SIG-M5 (cell line): Measurements from ENCODE around the gene RPS26.
"Not testable (repeated sequence)": the region's sequence is repeated elsewhere in the genome, so short reads cannot be mapped to it uniquely, and the experiment has no call there.

ENCODE experiments used
- DNase-seq: peaks from one replicate; lab custom pipeline; 2025; lab: John Stamatoyannopoulos, UW

Gene RPS26

DNA sequence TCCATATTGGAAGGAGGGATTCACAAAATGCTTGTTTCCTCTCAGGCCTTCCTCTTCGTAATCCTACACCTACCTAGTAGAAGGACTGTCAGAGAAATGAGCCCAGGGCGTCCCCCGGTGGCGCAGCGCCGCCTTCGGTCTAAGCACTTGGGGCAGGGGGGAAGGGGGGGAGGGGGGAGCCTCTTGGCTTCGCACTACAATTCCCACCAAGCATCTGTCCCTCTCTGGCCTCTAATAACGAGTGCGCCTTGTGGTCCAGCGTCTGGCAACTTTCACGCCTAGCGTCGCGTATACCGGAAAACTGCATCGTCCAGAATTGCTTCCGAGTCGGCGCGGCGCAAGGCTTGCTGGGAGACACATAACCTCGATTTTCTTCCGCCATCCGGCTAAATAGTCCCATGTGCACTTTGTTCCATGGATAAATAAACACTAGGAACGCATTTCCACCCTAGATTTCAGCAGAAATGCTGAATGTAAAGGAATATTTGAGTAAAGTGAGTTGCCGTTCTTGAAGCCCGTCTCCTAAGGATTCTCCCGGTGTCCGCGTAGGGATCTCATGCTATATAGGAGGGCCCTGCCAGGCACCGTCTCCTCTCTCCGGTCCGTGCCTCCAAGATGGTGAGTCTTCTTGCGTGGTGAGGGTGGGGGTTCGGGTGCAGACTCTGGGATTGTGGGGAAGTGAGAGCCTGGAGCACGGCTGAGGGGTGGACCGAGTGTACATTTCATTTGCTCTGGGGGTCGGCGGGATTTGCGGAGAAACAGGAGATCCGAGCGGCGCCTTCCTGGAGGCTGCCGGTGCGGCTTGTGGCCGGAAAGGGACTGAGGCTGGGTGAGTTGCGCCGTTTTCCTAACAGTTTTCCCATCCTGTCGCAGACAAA, at the start of gene RPS26:
TSS of gene RPS26 (plus strand) at position 367 of the 878 bp plus-strand sequence. CDS start at position 616, 249 bp downstream.
- peak; percentile 97 for DNase-seq

DNA sequence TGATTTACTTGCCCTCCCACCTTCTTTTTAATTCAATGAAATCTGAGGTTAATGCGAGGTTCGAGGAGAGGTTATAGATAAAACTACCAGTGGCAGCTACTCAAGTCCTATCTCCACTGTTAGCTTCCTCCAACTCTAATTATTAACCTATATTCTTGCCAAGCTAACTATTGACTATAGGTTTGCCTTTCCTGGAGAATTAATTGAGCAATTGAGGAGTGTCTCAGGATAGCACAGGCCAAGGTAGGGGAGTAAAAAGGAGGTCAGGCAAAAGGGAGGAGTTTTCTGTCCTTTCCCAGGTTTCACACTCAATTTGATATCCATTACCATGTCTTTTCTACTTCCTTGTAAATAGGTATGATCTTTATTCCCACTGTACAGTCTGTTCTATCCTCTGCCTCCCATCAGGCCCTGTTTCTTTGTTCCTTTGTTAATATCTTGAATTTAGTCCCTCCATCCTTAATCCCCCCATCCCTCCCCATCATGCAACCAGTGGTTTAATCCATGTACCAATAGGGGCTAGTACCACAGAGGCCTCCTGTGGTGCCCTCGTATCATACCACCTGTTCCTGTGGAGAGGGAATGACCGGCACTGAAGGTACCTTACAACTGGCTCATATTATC, 48.4 kb upstream of the RPS26 start:
- DNase-seq: no peak

DNA sequence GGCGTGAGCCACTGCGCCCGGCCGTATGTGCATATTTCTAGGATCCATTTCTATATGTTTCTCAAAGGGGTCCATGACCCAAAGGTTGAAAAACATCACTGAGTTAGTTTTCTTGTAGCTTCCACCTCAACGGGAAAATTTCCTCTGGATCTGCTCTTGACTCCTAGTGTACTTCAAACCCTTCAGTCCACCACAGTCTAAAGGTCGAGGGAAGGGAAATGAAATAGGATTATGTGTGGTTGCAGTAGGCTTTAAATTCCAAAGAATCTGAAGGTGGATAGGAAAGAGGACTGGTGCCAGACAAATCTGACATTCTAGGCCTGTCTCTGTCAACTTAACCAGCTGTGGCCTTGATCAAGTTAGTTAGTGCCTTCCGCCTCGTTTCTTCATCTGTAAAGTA, 46.4 kb upstream of the RPS26 start:
- DNase-seq: no peak

DNA sequence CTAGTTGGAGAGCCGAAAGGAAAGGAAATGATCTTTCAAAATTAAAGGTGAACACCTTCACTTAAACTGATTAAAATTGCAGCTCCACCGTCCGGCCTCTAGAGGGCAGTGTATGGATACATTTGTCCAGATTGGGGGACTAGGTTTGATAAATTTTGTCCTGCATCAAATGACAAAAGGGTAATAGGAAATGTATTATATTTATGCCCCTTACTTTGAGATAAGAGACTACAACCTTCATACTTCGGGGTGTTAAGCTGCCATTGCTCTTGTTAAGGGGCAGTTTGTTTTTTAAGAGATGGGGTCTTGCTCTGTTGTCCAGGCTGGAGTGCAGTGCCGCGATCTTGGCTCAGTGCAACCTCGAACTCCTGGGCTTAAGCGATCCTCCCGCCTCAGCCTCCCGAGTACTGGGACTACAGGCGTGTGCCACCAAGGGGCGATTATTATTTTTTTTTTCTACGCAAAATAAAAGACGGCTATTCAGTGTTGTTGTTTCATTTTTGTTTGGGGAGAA, 45.5 kb upstream of the RPS26 start:
- no peak for DNase-seq

DNA sequence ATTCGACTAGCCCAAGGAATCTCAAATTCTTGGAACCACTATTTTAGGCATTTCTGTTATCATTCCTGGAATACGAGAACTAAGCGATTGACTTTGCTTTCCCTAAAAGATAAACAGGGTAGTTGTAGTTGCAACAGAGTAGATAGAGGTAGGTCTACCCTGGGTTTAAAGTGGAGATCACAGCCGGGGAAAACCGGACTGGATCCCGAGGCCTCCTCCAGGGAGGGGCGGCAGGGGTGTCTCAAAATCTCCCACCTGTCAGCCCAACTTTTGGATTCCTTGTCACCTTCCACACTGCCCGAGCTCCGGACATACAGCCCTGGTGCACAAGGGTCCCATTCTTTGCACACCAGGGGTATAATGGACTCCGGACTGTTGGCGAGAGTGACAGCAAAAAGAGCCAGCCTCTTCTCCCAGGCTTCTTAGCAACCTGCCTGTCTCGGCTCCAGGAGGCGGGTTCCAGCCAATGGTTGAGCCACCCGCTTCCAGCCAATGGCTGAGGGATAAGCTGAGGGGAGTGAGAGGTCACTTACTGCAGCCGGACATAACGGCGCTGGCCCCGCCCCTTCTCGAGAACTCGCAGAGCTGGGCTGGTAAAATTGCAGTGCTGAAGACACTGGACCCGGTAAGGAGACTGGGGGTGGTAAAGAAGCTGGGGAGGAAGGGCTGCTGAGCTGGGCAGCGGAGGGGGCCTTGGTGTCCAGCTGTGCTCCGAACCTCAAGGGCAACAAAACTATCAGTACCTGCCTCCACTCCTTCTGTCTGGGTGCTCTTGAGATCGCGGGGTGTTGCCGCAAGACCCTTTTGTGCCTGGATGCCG, 44.8 kb upstream of the RPS26 start, which contains the start of gene SUOX:
TSS of gene SUOX (plus strand) at position 562 of the 820 bp plus-strand sequence. CDS start 4,946 bp downstream, outside the sequence.
- DNase-seq: no peak

DNA sequence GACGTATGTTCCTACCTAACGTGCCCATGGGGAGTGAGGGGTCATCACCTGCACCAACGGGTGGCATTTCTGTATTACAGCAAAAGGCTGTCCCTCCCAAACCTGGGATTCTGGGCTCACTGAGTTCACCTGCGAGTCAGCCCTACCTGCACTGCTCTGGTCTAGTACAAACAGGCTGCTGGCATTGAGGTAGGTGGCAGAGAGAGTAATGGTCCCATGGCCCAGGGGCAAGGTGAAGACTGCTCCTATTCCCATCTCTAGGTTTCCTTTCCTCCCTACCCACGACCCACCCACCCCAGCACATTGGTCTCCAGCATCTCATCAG, 44.2 kb upstream of the RPS26 start:
- no peak for DNase-seq

DNA sequence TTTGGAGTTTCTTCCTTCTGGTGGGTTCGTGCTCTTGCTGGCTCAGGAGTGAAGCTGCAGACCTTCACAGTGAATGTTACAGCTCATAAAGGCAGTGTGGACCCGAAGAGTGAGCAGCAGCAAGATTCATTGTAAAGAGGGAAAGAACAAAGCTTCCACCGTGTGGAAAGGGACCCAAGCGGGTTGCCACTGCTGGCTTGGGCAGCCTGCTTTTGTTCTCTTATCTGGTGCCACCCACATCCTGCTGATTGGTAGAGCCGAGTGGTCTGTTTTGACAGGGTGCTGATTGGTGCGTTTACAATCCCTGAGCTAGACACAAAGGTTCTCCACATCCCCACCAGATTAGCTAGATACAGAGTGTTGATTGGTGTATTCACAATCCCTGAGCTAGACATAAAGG, 42.2 kb upstream of the RPS26 start:
- not testable (repeated sequence) for DNase-seq

DNA sequence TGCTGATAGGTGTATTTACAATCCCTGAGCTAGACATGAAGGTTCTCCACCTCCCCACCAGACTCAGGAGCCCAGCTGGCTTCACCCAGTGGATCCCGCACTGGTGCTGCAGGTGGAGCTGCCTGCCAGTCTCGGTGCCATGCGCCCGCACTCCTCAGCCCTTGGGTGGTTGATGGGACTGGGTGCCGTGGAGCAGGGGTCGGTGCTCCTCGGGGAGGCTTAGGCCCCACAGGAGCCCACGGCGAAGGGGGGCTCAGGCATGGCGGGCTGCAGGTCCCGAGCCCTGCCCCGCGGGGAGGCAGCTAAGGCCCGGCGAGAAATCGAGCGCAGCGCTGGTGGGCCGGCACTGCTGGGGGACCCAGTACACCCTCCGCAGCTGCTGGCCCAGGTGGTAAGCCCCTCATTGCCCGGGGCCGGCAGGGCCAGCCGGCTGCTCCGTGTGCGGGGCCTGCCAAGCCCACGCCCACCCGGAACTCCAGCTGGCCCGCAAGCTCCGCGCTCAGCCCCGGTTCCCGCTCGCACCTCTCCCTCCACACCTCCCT, 41.6 kb upstream of the RPS26 start:
- not testable (repeated sequence) for DNase-seq

DNA sequence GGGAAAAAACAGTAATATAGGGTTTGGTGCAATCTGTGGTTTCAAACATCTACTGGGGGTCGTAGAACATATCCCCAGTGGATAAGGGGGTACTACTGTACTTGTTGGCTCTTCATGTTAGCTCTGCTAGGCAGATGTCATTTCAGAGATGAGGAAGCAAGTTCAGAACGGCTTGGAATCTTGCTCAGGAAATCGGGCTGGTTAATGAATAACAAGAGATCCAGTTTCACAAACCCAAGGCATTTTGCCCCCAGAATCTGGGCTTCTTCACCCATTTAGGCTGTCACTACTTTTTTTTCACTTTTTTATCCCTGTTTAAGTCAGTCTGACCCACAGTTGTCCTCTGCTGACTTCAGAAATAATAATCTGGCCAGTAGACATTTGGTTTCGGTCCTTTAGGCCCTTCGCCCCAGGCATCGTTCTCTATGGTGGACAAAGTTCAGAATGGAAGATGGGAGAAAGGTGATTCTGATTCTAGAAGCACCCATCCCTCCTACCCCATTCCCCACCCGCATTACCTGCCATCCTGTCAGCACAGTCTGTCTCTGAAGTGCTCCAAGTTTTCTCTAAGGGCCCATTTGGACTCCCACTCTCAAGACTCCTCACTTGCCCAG, 40.1 kb upstream of the RPS26 start:
- no peak for DNase-seq

DNA sequence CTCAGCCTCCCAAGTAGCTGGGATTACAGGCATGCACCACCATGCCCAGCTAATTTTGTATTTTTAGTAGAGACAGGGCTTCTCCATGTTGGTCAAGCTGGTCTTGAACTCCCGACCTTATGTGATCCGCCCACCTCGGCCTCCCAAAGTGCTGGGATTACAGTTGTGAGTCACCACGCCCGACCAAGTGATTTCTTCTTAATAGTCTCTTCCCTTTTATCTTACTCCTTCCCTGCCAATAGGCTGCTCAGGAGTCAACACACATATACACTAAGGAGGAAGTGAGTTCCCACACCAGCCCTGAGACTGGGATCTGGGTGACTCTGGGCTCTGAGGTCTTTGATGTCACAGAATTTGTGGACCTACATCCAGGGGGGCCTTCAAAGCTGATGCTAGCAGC, 38.3 kb upstream of the RPS26 start:
- not testable (repeated sequence) for DNase-seq

DNA sequence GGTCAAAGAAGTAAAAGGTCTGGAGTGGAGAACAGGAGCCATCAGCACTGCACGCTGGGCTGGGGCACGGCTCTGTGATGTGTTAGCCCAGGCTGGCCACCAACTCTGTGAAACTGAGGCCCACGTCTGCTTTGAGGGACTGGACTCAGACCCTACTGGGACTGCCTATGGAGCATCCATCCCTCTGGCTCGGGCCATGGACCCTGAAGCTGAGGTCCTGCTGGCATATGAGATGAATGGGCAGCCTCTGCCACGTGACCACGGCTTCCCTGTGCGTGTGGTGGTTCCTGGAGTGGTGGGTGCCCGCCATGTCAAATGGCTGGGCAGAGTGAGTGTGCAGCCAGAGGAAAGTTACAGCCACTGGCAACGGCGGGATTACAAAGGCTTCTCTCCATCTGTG, 37.5 kb upstream of the RPS26 start:
- no peak for DNase-seq

DNA sequence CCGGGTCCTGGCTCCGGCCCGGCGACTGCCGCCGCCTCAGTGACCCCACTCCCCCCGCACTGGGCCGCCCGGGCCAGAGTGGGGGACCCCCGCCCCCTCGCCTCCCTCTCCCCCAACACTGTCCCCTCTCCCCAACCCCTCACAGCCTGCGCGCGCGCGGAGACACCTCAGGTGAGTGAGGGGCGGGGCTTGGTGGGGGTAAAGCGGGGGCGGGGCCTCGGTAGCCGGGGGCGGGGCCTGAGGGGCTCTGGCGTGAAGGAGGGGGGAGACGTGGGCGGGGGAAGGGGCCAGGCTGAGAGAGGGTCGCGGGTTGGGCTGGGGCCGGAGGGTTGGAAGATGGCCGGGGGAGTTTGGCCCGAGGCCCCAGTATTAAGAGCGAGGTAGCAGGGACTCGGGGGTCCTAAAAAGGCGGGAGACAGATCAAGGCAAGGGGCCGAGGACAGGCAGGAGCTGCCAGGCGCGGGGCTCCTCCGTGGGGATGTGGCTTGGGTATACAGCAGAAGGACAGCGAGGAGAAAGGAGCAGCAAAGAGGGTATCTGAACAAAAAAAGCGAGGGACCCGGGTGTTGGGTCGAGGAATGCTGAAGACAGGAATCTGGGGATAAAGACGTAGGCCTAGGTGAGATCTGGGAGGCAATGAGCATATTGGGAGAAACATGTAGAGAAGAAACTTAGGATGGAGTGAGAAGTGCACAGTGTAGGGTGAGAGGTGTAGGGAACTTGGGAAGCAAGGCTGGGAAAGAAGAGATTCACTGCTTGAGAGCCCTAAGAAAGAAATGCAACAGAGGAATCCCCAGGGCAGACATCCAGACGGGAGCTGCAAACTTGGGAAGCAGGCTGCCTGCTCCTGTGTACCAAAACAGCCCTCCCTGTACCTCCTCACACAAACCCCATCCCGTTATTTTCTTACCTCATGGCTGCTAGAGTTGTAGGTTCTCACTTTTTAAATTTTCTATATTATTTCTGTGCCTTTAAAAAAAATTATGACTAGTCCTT, 33.9 kb upstream of the RPS26 start:
- DNase-seq: no peak

DNA sequence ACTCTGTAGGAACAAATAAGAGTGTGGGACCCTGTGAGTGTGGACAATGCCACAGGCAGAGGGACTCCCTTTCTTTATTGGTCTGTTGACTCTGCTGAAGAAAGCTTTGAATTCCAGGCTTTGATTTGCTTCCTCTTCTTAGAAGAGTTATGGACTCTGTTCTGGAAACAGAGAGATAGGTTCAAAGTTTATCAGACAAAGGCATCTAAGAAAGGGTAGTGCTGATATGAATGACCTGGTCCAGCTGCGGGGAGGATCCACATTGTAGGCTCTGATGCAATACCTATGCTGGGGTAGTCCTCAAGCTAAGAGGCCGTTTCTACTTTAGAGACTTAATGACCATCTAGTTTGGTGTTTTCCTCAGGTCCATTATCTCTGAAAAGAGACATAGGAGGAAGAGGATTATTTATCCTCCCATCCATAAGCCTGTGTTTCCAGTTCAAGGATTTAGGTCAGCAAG, 31.6 kb upstream of the RPS26 start:
- no peak for DNase-seq

DNA sequence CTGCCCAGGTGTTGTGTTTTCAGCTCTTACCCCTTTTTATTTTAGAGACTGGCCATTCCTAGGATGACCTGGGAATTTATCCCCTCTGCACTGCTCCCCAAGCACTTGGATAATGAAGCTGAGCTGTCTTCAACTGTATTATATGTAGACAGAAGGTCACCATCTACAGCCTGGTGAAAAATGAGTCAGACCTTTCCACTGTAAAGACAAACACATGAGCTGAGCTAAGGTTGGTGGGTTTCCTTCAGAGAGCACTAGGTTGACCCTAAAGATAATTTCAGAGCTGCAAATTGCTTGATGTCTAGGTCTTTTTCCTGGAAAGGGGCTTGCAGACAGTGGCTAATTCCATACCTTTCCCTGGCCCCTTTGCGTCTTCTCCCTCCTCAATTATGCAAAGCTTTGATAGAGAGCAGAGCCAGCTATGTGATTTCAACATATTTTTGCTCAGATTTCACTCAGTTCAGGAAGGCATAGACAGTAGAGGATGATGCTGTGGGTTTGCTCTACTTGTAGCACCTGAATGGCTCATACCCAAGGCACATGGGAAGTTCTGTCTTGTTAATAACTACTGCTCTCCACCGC, 30.1 kb upstream of the RPS26 start:
- DNase-seq: no peak

DNA sequence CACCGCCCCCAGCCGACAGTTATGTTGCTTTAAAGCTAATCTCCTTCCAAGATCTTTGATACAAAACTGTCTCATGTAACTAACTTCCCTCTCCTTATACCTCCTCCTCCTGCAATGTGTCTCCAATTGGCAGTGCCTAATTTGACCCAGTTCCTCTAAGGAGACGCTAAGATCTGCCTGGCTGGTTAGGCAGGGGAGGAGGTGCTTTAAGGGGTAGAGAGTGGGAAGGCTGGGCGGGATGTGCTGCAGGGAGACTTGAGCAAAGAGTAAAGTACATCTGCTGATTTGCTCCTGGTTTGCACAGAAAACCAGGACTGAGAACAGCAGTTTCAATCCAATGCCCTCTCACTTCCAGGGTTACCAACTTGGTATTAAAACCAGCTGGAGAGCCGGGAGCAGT, 28.2 kb upstream of the RPS26 start:
- no peak for DNase-seq

DNA sequence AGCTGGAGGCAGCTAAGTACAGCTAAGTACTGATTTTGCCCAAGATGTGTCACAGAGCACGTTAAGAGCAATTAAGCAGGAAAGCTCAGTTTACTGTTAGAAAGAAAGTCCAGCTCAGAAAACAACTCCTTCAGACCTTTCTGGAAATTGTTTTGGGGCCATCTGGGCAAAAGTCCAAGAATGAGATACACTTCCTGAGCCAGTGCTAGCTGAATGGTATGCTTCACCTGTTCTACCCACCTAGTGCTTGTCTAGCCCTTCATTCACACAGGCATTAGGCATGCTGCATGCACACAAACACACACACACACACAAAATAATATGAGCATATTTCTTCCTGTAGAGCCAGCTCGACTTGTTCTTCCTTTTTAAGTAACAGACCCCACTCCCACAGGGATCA, 27.5 kb upstream of the RPS26 start:
- DNase-seq: no peak

DNA sequence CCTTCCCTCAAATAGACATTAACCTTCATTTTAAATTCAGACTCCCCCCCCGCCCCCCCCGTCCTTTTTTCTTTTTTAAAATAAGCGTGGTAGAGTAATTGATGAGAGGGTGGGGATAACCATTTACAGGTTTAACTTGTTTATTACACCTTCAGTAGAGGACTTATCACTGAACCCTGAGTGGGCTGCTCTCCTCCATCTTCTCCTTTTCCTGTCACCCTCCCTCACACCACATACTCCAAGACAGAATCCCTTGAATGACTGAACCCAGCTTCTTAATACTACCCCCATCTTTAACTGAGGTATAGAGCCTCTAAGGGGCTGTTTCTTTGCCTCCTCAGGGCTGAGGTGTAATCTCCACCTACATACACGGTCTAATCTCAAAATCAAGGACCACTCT, 24.5 kb upstream of the RPS26 start:
- DNase-seq: no peak

DNA sequence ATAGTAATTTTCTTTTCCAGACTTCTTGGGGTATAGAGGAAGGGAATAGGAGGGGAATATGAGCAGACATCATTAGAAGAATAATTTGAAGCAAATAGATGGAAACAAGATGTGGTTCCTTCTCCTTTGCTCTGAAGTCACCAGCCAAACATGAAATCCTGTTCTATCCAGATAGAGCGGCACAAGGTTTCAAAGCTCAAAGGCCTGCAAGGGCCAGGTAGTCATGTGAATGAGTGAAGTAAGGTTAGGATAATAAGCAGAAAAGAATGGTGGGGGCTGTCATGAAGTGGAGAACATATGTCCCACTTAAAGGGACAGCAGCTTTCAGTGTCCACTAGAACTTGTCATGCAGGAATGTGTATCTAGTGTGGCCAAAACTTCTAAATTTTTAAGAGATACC, 23.4 kb upstream of the RPS26 start:
- no peak for DNase-seq

DNA sequence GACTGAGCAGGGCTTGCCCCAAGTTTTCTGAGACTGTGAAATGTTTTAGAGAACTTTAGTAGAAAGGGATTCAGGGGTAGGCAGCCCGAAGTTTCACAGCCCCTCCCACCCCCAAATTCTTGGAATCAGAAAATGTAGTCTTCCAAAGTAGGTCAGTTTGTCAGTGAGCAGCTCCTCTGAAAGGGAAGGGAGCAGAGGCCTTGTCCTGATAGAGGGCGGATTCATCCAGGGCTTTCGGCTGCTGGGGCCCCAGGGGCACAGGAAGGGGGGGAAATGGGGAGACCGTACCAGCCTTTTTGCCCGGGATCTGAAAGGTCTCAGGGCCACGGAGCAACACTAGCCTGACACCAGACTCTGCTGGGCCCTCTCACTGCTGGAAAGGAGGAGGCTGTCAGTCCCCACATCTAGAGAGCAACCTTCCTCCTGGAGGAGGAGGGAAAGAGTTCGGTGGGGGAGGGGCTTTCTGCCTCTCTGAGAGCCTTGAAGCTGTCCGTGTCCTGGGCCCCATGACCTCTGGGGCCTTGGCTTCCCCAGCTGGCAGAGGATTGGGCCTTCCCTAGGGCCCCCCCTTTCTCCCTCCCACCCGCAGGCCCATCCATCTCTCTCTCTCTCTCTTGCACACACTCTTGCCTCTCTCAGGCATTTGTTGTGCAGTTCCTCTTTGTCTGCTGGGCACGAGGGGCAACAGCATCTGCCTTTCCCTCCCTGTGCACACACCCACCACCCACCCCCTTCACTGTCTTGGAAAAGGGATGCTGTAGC, 21.1 kb upstream of the RPS26 start, which contains the start of gene IKZF4:
TSS of gene IKZF4 (plus strand) at position 621 of the 762 bp plus-strand sequence. CDS start 451 bp downstream, outside the sequence.
- DNase-seq: no peak
